Left hindlimb (tissue), 1 donor: ENCODE data around the gene ICAM2.

ENCODE experiments used
- DNase-seq: peaks from one replicate; pipeline ENCODE4 v3.0.0-alpha.2; 2018

The ICAM2 gene

DNA sequence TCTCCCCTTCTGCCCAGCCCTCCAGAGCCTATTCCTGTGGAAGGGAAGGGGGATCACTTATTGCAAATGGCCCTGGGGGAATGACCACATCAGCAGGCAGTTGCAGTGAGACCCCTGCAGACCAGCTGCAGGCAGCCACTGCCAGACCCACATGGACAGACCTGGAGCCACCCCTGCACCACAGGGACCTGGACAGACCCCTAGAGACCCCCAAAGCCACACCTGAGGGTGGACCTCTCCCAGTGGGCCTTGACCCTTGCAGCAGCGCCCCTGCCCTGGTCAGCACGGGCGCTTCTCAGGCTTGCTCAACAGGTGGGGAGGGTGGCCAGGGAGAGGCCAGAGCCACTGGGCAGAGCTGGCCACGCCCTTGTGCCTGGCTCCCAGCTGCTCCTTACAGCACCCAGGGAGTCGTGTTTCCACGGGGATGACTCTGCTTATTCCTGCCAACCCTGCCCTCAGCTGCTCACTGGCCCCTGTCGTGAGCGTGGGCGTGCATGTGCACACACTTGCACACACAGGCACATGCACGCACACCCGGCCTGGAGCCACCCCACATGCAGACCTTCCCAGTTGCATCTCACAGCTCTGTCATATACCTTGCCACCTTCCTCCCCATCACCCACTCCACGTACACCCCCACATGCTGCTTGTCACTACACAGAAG is 46.4 kb downstream of the ICAM2 start:
- DNase-seq: no peak

DNA sequence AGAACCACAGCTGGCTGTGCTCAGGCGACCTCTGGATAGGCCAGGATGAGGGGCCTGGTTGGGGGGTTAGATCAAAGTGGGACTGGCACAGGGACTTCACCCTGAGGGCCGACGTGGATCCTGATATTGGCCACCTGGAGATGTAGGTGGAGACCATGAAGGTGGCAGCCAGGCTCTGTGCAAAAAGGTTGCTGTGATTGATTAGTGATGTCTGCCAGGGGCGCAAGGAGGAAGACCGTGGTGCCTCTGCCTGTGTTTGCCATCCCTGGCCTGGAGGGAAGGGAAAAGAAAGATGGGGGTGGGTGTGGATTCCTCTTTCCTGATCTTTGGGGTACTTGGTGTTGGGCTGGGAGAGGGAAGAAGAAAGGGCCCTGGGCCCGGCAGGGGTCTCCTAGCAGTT is 47.2 kb downstream of the ICAM2 start:
- DNase-seq: no peak

DNA sequence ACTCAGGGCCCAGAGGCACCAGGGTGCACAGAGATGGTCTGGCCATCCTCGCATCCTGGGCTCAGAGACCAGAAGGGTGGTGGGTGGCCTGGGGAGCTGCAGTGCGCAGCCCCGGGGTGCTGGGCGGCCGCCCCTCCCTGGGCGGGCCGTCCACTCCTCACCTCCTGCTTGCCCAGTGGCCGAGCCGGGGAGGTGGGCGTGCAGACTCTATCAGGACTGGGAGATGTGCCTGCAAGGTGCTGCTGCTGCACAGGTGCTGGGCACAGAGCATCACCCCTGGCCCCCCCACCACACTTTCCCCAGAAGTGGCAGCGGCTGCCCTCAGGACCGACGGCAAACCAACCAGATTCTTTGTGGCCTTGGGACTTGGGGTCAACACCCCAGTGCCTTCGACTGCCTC is 47.6 kb downstream of the ICAM2 start, which contains the start of gene SCN4A:
Gene SCN4A (minus strand): TSS at position 123 of the 400 bp plus-strand sequence. CDS start 77 bp downstream, at position 46.
- DNase-seq: no peak

DNA sequence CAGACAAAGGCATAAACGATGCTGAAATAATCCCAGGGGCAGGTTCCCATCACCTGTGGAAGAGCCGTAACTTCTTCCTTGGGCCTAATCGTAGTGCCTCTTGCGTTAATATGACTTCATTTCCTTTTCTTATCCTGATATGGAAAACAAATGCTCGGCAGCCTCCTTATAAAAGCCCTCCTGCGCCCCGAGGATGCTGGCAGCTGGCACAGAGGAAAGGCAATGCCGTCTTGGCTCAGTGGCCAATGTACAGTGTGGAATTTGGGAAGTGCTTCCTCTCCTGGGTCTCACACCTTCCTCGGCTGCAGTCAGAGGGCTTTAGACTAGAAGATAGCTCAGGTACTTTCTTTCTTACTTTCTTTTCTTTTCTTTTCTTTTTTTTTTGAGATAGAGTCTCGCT is 51.2 kb downstream of the ICAM2 start:
- no peak for DNase-seq

DNA sequence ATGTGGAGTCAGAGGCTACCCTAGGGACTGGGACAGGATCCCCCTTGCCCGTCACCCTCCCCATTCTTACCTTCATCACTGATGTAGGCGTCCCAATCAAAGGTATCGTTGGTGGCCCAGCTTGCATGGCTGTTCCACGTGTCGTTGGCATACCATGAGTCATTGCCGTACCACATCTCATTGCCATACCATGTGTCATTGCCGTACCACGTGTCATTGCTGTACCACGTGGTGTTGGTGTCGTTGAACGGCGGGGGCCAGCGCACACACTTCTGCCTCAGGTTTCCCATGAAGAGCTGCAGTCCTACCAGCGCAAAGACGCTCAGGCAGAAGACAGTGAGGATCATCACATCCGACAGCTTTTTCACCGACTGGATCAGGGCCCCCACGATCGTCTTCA is 52.5 kb downstream of the ICAM2 start:
- DNase-seq: no peak

DNA sequence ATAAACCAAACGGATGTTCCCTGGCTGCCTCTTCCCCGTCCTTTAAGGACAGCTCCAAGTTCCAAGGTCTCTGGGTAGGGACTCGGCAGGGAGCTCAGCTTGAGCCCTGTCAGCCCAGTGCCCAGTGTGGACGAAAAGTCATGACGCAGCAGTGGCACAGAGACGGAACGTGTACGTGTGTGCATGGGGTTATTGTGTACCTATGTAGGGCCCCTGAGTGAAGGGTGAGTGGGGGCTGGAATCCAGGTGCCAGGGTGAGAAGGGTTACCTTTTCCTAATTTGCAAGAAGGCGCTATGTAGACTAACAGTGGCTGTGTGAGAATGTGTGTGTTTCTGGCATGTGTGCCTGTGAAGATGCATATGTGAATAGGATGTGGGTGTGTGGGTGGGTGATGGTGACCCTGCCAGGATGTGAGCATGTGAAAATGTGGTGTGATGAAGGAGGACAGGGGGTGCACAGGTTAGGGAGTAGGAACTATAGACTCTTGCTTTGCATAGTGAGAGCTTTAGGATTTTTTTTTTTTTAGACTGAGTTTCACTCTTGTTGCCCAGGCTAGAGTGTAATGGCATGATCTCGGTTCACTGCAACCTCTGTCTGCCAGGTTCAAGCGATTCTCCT is 53.7 kb downstream of the ICAM2 start:
- no peak for DNase-seq

DNA sequence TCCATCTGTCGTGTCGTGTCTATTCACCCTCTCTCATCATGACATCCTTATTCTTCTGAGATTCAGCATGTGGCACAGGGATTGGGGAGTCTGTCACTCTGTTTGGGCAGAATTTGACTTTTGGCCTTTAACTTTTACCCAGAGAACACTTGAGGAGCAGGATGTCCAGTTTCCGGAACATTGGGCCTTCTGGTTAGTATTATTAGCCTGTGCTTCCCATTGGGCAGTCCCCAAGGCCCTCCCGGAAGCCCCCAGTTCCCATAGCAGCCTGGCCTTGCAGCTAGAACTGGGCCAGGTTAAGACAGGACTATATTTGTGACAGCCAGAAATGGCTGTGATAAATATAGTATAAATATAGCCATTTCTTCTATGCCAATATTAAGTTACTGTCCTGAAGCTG is 57.3 kb downstream of the ICAM2 start:
- DNase-seq: no peak

DNA sequence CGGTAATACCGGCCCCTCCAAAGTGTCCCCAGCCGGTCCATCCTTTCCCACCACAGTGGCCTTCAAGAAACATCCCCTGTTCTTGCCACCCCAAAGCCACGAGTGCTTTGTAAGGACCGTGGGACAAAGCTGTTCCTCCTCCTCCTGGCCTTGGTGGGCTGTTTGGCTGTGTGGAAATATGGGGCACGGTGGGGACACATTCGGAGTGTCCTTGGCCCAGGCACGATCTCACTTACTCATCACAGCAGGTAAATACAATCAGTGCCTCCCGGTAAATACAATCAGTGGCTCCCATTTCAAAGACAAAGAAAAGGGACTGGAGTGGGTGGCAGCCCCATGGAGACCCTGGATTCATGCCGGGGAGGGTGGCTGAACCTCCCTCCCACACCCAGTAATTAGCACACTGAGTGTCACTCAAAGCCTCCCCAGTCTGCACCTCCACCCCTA is 58.1 kb downstream of the ICAM2 start:
- DNase-seq: no peak

DNA sequence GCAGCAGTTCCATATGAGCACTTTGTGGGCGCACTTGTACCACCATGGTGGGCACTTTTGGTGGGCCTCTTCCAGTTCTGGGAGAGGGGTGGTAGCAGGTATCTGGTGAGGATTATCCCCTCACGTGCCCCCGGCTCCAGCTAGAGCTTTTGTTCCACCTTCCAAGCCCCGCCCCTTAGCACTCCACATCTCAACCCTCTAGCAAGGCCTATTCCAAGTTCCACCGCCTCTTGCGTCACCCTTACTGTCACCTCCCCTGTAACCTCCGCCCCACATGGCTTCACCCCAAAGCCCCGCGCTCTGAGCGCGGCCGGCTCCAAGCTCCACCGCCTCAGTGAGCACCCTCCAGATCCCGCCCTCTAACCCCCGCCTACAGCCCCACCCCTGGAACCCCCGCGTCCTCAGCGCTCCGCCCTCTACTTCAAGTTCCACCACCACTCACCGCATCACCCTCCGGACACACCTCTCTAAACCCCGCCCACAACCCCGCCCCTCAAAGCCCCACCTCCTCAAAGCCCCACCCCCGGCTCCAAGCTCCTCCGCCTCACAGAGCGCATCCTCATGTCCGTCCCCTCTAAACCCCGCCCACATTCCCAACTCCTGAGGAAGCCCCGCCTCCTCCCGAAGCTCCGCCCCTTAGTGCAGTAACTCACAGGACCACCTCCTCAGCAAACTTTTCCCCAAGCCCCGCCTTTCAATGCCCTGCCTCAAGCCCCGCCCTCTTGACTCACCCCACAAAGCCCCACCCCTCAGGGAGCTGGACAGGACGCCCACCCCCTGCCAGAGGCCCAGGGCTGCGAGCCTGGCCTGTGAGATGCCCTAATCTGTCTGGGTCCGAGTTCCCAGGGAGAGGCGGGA is 58.8 kb downstream of the ICAM2 start:
- DNase-seq: peak; percentile 74

DNA sequence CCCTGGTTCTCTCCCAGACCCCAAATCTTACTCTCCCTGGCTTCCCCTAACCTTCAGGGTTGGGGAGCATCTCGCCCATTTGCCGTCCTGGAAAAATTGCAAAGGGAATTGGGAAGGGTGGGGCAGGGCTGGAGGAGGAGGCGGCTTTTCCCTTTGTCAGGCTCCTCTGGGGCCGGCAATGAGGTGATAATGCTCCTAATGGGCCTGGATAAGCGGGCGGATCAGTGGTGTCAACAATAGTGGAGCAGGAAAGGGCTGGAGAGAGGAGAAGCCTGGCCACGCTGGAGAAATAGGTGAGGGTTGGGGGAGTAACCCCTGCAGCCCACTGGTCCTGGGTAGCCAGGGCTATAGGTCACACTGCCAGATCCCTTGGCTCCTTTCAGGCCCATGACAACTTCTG is 60.0 kb downstream of the ICAM2 start:
- no peak for DNase-seq

DNA sequence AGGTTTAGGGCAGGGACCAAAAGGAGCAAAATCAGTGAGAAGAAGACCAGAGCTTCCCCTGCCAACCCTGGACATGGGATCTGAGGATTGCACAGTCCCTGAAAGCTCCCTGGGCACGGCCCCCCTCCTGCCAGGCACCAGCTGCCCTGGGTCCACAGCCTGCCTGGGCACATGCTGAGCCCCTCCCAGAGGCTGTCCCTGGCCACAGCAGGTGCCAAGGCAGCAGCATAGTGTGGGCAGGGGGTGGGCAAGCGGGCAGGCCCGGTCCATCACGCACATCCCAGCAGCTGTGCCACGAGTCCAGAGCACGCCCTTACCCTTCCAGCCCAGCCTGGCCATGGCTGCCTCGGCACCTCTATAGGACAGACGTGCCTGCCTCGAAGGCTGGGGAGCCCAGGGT is 60.4 kb downstream of the ICAM2 start:
- peak; percentile 52 for DNase-seq

DNA sequence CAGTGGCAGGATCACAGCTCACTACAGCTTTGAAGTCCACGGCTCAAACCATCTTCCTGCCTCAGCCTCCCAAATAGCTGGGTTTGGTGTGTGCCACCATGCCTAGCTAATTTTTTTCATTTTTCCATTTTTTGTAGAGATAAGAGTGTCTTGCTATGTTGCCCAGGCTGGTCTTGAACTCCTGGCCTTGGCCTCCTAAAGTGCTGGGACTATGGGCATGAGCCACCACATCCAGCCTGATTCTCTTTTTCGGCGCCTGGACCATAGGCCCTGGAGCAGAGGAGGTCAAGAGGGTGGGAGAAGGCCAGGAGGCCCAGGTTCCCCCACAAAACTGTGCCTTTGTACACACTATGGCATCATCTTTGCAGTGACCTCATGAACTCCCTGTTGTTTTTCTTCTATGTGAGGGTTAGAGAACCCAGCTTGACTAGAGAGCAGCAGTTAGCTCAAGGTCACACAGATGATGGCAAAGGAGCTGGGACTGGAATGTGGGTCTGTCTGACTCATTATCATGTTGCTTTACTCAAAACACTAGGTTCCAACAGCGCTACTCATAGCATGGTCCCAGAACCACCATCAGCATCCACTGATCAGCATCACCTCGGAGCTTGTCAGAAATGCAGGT is 64.0 kb downstream of the ICAM2 start:
- DNase-seq: no peak

DNA sequence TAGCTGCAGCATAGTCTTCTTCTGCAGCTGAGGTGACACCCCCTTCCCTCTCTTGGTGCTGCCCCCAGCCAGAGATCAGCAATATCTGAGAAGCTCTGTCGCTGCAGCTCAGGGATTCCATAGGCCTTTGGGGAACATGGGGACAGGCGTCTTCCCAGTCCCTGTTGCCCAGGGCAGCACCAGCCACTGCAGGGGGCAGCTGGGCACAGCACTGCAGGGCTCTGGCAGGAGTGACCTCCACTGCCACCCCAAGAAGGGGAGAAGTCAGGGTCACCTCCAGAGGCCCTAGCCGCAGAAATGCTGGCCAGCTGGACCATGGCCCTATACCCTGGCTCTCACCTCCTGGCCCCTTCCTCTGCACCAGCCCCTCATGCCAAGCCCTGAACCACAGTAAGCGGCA is 64.6 kb downstream of the ICAM2 start:
- no peak for DNase-seq

DNA sequence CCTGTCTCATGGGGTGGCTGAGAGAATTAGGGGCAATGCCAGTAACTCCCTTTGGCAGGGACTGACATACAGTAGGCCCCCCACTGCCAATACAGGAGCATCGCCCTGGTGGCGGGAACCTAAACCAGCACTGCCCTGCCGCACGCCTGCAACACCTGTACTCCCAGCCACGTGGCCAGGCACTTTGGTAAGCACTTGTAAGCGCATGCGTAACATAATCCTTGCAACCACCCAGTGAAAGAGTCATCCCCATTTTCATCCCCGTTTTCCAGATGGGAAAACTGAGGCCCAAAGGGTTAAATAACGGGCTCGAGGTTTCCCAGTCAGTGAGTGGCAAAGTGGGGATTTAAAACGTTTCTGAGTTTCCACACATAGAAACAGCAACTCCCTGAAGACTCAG is 65.2 kb downstream of the ICAM2 start:
- DNase-seq: no peak

DNA sequence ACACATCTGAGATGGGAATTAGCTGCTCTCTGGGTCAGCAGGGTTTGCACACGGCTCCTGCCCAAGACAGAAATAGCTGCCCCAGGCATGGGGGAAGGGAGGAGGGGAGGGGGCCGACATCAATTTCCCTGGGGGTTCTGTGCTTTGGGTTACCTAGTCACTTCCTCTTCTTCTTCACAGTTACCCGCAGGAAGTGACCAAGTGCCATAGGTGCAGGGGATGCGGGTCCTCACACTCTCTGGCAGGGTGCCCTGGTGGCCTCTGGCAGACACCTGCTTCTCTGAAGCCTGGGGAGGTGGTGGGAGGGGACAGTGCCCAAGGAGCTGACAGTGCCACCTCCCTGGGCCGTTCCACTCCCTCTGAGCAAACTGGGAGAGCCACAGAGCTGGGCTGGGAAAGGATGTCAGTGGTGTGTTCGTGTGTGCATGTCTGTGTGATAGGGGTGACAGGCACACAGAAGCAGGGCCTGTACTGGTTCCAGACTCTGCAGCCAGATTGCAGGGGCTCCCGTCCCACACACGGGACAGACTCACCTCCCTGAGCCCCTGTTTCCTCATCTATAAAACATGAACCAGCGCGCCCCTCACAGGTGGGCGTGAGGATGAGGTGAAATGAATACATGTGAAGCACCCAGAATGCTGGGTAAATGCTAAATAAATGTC is 65.9 kb downstream of the ICAM2 start:
- no peak for DNase-seq
